KMS-11 (cell line): ENCODE data around the gene CAMTA1.

Experiments
- H2AFZ ChIP-seq: fragments of 200-600 bp; sonication (generic); 2 replicates; pipeline ENCODE4 v1.6.1; 2016; ENCODE audit warnings: antibody characterized with exemption, mixed run types, low read depth
- H3K27ac ChIP-seq: fragments of 200-600 bp; sonication (generic); 2 replicates; pipeline ENCODE4 v1.6.1; 2016; ENCODE audit warnings: mild to moderate bottlenecking, mixed run types
- H3K27me3 ChIP-seq: fragments of 200-600 bp; sonication (generic); 2 replicates; pipeline ENCODE4 v1.6.1; 2017; ENCODE audit warnings: mild to moderate bottlenecking, low read depth, mixed run types, moderate library complexity; ENCODE audit not compliant: insufficient read depth
- H3K36me3 ChIP-seq: fragments of 200-600 bp; sonication (generic); 2 replicates; pipeline ENCODE4 v1.6.1; 2017; ENCODE audit warnings: mild to moderate bottlenecking, mixed run types; ENCODE audit not compliant: insufficient read depth
- H3K4me1 ChIP-seq: fragments of 200-600 bp; sonication (generic); 2 replicates; pipeline ENCODE4 v1.6.1; 2016; ENCODE audit warnings: mild to moderate bottlenecking, low read depth, mixed run types; ENCODE audit not compliant: poor library complexity, severe bottlenecking
- H3K4me2 ChIP-seq: fragments of 200-600 bp; sonication (generic); 2 replicates; pipeline ENCODE4 v1.7.0; 2016; ENCODE audit warnings: mild to moderate bottlenecking, mixed run types
- H3K4me3 ChIP-seq: fragments of 200-600 bp; sonication (generic); IDR thresholded peaks from 2 replicates; pipeline ENCODE4 v1.6.1; 2017; ENCODE audit warnings: low read depth, low read length, mixed read lengths; ENCODE audit not compliant: insufficient read depth
- H3K79me2 ChIP-seq: fragments of 200-600 bp; sonication (generic); 2 replicates; pipeline ENCODE4 v1.6.1; 2016; ENCODE audit warnings: low read depth, mixed run types; ENCODE audit not compliant: insufficient read depth
- H3K9ac ChIP-seq: fragments of 200-600 bp; sonication (generic); 2 replicates; pipeline ENCODE4 v1.6.1; 2016; ENCODE audit warnings: mild to moderate bottlenecking, mixed run types
- H4K20me1 ChIP-seq: fragments of 200-600 bp; sonication (generic); 2 replicates; pipeline ENCODE4 v1.6.1; 2016; ENCODE audit warnings: mild to moderate bottlenecking, mixed run types; ENCODE audit not compliant: insufficient read depth
- CTCF ChIP-seq: fragments of 200-600 bp; sonication (generic); conservative IDR thresholded peaks from 2 replicates; pipeline ENCODE4 v1.6.1; 2017; ENCODE audit warnings: low read depth, mild to moderate bottlenecking, antibody characterized with exemption, low read length, moderate library complexity, mixed read lengths

The CAMTA1 gene

GRCh38 chr1:7650801-7651200 is 865.5 kb downstream of the CAMTA1 start:
- no peak overlapping the region for H3K4me2 ChIP-seq
- H4K20me1 ChIP-seq: no peaks in the 10 kb centered on the region
- H3K4me1 ChIP-seq: no peaks in the 10 kb centered on the region
- H3K36me3 ChIP-seq: no peaks in the 10 kb centered on the region
- H3K27ac ChIP-seq: no peak overlapping the region
- H3K4me3 ChIP-seq: no peak overlapping the region
- no peaks in the 10 kb centered on the region for H3K79me2 ChIP-seq
- no peak overlapping the region for H3K9ac ChIP-seq
- H2AFZ ChIP-seq: no peak overlapping the region
- H3K27me3 ChIP-seq: peaks cover 33% of the 10 kb centered on the region
- TF ChIP-seq CTCF: no peak

- TF ChIP-seq CTCF: no peak
- Histone ChIP-seq H4K20me1 (no peaks in the 10 kb centered on the region), H2AFZ (no peak overlapping the region), H3K4me2 (no peak overlapping the region), H3K27me3 (peaks cover 33% of the 10 kb centered on the region), H3K9ac (no peak overlapping the region), H3K4me1 (no peaks in the 10 kb centered on the region), H3K27ac (no peak overlapping the region), H3K79me2 (no peaks in the 10 kb centered on the region), H3K4me3 (no peak overlapping the region), H3K36me3 (no peaks in the 10 kb centered on the region)
Measured at GRCh38 chr1:7651203-7651602, 865.9 kb downstream of the CAMTA1 start.

DNA sequence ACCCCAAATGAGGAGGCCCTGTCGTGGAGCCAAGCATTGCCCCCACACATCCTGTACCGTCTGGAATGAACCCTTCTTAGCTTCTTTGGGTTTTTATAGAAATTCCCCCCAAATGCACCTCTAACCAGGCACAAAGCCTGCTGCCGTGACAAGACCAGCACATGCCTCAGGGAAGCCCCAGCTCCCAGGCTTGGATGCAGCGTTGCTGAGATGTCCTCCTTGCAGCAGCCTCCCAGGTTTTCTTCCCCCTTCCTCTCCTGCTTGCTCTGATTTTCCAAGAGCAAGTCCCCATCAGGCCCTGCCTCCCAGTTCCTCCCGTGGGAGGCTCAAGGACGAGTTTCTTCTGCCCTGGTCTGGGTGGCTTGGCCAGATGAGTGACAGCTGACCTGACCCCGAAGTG is 866.8 kb downstream of the CAMTA1 start:
- H4K20me1 ChIP-seq: no peaks in the 10 kb centered on the region
- no peak overlapping the region for H3K4me3 ChIP-seq
- no peaks in the 10 kb centered on the region for H3K79me2 ChIP-seq
- no peak overlapping the region for H2AFZ ChIP-seq
- no peak overlapping the region for H3K9ac ChIP-seq
- no peak overlapping the region for H3K27ac ChIP-seq
- H3K27me3 ChIP-seq: peaks cover 34% of the 10 kb centered on the region
- no peak overlapping the region for H3K4me2 ChIP-seq
- no peak for TF ChIP-seq CTCF
- H3K4me1 ChIP-seq: no peaks in the 10 kb centered on the region
- H3K36me3 ChIP-seq: no peaks in the 10 kb centered on the region

GRCh38 chr1:7652515-7653098 is 867.4 kb downstream of the CAMTA1 start:
- no peak overlapping the region for H3K27ac ChIP-seq
- H3K4me3 ChIP-seq: no peak overlapping the region
- no peaks in the 10 kb centered on the region for H3K4me1 ChIP-seq
- H3K27me3 ChIP-seq: peaks cover 38% of the 10 kb centered on the region
- no peak overlapping the region for H3K4me2 ChIP-seq
- H3K79me2 ChIP-seq: no peaks in the 10 kb centered on the region
- H2AFZ ChIP-seq: no peak overlapping the region
- no peaks in the 10 kb centered on the region for H4K20me1 ChIP-seq
- H3K36me3 ChIP-seq: no peaks in the 10 kb centered on the region
- no peak overlapping the region for H3K9ac ChIP-seq
- TF ChIP-seq CTCF: no peak

- H3K4me2 ChIP-seq: no peak overlapping the region
- no peaks in the 10 kb centered on the region for H4K20me1 ChIP-seq
Measured at GRCh38 chr1:7654725-7655124, 869.5 kb downstream of the CAMTA1 start.

More at GRCh38 chr1:7654725-7655124, 869.5 kb downstream of the CAMTA1 start:
- no peaks in the 10 kb centered on the region for H3K79me2 ChIP-seq
- no peak overlapping the region for H3K27ac ChIP-seq
- no peak overlapping the region for H3K9ac ChIP-seq
- no peak overlapping the region for H3K4me3 ChIP-seq
- TF ChIP-seq CTCF: no peak
- H3K36me3 ChIP-seq: no peaks in the 10 kb centered on the region
- peaks cover 32% of the 10 kb centered on the region for H3K27me3 ChIP-seq
- H2AFZ ChIP-seq: no peak overlapping the region
- H3K4me1 ChIP-seq: no peaks in the 10 kb centered on the region
